NT2/D1 (cell line): ENCODE results near the gene EPB41L3.

Experiments
- SUZ12 ChIP-seq: IDR thresholded peaks from 2 replicates; pipeline ENCODE4 v1.6.1; 2011; ENCODE audit not compliant: insufficient read length, insufficient read depth; ENCODE audit errors: extremely low read depth
- ZNF274 ChIP-seq: IDR thresholded peaks from 2 replicates; pipeline ENCODE4 v1.6.1; 2011; ENCODE audit warnings: mild to moderate bottlenecking, low read depth, low read length

- TF ChIP-seq SUZ12, result no peak
- TF ChIP-seq ZNF274, result no peak
Measured at GRCh38 chr18:5466256-5466655, 77.5 kb downstream of the EPB41L3 start.
